IMR-90 (cell line): ENCODE data around the gene SMCP. TPM values are rescaled to one million over a fixed set of nuclear protein-coding genes. Genes with fewer than 3 reads are reported as not detected.

Source experiments
- ATAC-seq: fragments of 200-7000 bp; cut with Tn5 transposase; 2 replicates; pipeline ENCODE4 v1.9.1; 2020; ENCODE audit warnings: low read depth, mild to moderate bottlenecking, moderate library complexity
- BruUV-seq: library from RNA; stranded (reverse); fragments of 400-500 nt; replicated peaks from 2 replicates; lab custom pipeline; 2021; lab: Mats Ljungman, UMichigan
- CTCF ChIA-PET: fragments of 300-600 bp; formaldehyde crosslinking; extraction: SDS; loops from one replicate; lab custom pipeline; 2021; ENCODE audit warnings: antibody characterized with exemption; lab: Yijun Ruan, JAX
- POLR2A ChIA-PET: fragments of 300-600 bp; sonication (Branson Sonifier 250); formaldehyde crosslinking; loops from one replicate; lab custom pipeline; 2022; ENCODE audit warnings: antibody characterized with exemption; ENCODE audit not compliant: unreplicated experiment; lab: Charles Lee
- DNase-seq: peaks from one replicate; pipeline ENCODE4 v3.0.0; 2013
- H2AFZ ChIP-seq: replicated peaks from 2 replicates; pipeline ENCODE3; 2013; ENCODE audit warnings: low read length, mild to moderate bottlenecking; ENCODE audit not compliant: poor library complexity
- H2AK5ac ChIP-seq: 2 replicates; pipeline ENCODE4 v1.6.1; 2013; ENCODE audit warnings: low read depth, low read length, inconsistent platforms
- H2AK9ac ChIP-seq: replicated peaks from 2 replicates; pipeline ENCODE3; 2013; ENCODE audit warnings: mild to moderate bottlenecking, low read depth, low read length, moderate library complexity; ENCODE audit not compliant: poor library complexity
- H2BK120ac ChIP-seq: 2 replicates; pipeline ENCODE4 v1.6.1; 2013; ENCODE audit warnings: low read depth, low read length, inconsistent platforms
- H2BK15ac ChIP-seq: 3 replicates; pipeline ENCODE4 v1.6.1; 2013; ENCODE audit warnings: low read depth, low read length, inconsistent platforms
- H2BK20ac ChIP-seq: 2 replicates; pipeline ENCODE4 v1.6.1; 2013; ENCODE audit warnings: low read depth, mild to moderate bottlenecking, inconsistent platforms, low read length, moderate library complexity
- H2BK5ac ChIP-seq: 2 replicates; pipeline ENCODE4 v1.6.1; 2013; ENCODE audit warnings: mild to moderate bottlenecking, low read depth, low read length, inconsistent platforms; ENCODE audit not compliant: poor library complexity, severe bottlenecking
- H3K14ac ChIP-seq: replicated peaks from 2 replicates; pipeline ENCODE4 v1.6.1; 2013; ENCODE audit warnings: low read depth, low read length, inconsistent platforms
- H3K18ac ChIP-seq: 2 replicates; pipeline ENCODE4 v1.6.1; 2013; ENCODE audit warnings: low read depth, low read length, control low read depth
- H3K23ac ChIP-seq: 2 replicates; pipeline ENCODE4 v1.6.1; 2013; ENCODE audit warnings: low read depth, low read length, inconsistent platforms
- H3K27ac ChIP-seq: 2 replicates; pipeline ENCODE4 v1.5.1; 2013; ENCODE audit warnings: mild to moderate bottlenecking, control low read depth, low read length; ENCODE audit not compliant: insufficient read depth
- H3K27me3 ChIP-seq: 2 replicates; pipeline ENCODE4 v1.6.1; 2013; ENCODE audit warnings: low read length; ENCODE audit not compliant: control insufficient read depth, insufficient read depth
- H3K36me3 ChIP-seq: 2 replicates; pipeline ENCODE4 v1.6.1; 2013; ENCODE audit warnings: low read length, mixed read lengths; ENCODE audit not compliant: control insufficient read depth, insufficient read depth
- H3K4ac ChIP-seq: 2 replicates; pipeline ENCODE4 v1.6.1; 2013; ENCODE audit warnings: low read depth, low read length, inconsistent platforms
- H3K4me1 ChIP-seq: 2 replicates; pipeline ENCODE4 v1.6.1; 2013; ENCODE audit warnings: low read length, mixed read lengths; ENCODE audit not compliant: control insufficient read depth, insufficient read depth
- H3K4me2 ChIP-seq: 2 replicates; pipeline ENCODE4 v1.6.1; 2013; ENCODE audit warnings: low read depth, mild to moderate bottlenecking, control low read depth, low read length, moderate library complexity
- H3K4me3 ChIP-seq: 2 replicates; pipeline ENCODE4 v1.5.1; 2013; ENCODE audit warnings: low read depth, mild to moderate bottlenecking, control low read depth, low read length, moderate library complexity; ENCODE audit not compliant: insufficient read depth
- H3K56ac ChIP-seq: 2 replicates; pipeline ENCODE4 v1.6.1; 2013; ENCODE audit warnings: low read length, inconsistent platforms; ENCODE audit not compliant: insufficient read depth; ENCODE audit errors: extremely low read depth
- H3K79me1 ChIP-seq, 2 experiments: 2 replicates each; pipeline ENCODE4 v1.6.1; 2013; ENCODE audit warnings: low read length in 2 of 2, inconsistent platforms in 1 of 2, low read depth in 1 of 2
- H3K9ac ChIP-seq: 2 replicates; pipeline ENCODE4 v1.6.1; 2013; ENCODE audit warnings: low read depth, low read length, control low read depth
- H3K9me1 ChIP-seq: 2 replicates; pipeline ENCODE4 v1.6.1; 2013; ENCODE audit warnings: low read length, inconsistent platforms; ENCODE audit not compliant: insufficient read depth
- H3K9me3 ChIP-seq: 2 replicates; pipeline ENCODE4 v1.6.1; 2013; ENCODE audit warnings: low read length; ENCODE audit not compliant: control insufficient read depth, insufficient read depth
- H4K20me1 ChIP-seq: 2 replicates; pipeline ENCODE4 v1.6.1; 2013; ENCODE audit warnings: low read length, inconsistent platforms; ENCODE audit not compliant: insufficient read depth
- H4K5ac ChIP-seq: 2 replicates; pipeline ENCODE4 v1.6.1; 2013; ENCODE audit warnings: mild to moderate bottlenecking, low read depth, low read length, control low read depth
- H4K8ac ChIP-seq, 2 experiments: 2 replicates each; pipeline ENCODE4 v1.6.1; 2013; ENCODE audit warnings: low read depth in 2 of 2, low read length in 2 of 2, control low read depth in 1 of 2, inconsistent platforms in 1 of 2
- H4K91ac ChIP-seq: 2 replicates; pipeline ENCODE4 v1.6.1; 2013; ENCODE audit warnings: low read depth, low read length, inconsistent platforms; ENCODE audit not compliant: insufficient read depth
- BHLHE40 ChIP-seq: fragments of 150-350 bp; IDR thresholded peaks from 2 replicates; pipeline ENCODE4 v1.6.1; 2016; ENCODE audit warnings: mild to moderate bottlenecking, low read depth, low read length
- CEBPB ChIP-seq: IDR thresholded peaks from 2 replicates; pipeline ENCODE4 v1.6.1; 2012; ENCODE audit warnings: low read depth, low read length, improper control_type of control experiment
- CHD1 ChIP-seq: IDR thresholded peaks from 2 replicates; pipeline ENCODE4 v1.6.1; 2012; ENCODE audit warnings: low read depth, low read length, improper control_type of control experiment
- FOS ChIP-seq: fragments of 150-350 bp; IDR thresholded peaks from 2 replicates; pipeline ENCODE4 v1.6.1; 2016; ENCODE audit warnings: low read depth, low read length
- MAFK ChIP-seq: IDR thresholded peaks from 2 replicates; pipeline ENCODE4 v1.6.1; 2012; ENCODE audit warnings: low read depth, low read length, improper control_type of control experiment
- MAZ ChIP-seq: IDR thresholded peaks from 2 replicates; pipeline ENCODE4 v1.6.1; 2012; ENCODE audit warnings: low read depth, mild to moderate bottlenecking, low read length, improper control_type of control experiment, moderate library complexity, borderline replicate concordance
- MXI1 ChIP-seq: IDR thresholded peaks from 2 replicates; pipeline ENCODE4 v1.6.1; 2012; ENCODE audit warnings: low read depth, mild to moderate bottlenecking, low read length, moderate library complexity, borderline replicate concordance
- NFE2L2 ChIP-seq: fragments of 150-350 bp; IDR thresholded peaks from 2 replicates; pipeline ENCODE4 v1.6.1; 2016; ENCODE audit warnings: low read depth, mild to moderate bottlenecking, low read length
- POLR2A ChIP-seq: IDR thresholded peaks from 2 replicates; pipeline ENCODE4 v1.6.1; 2012; ENCODE audit warnings: mild to moderate bottlenecking, low read depth, low read length
- RAD21 ChIP-seq: IDR thresholded peaks from 2 replicates; pipeline ENCODE4 v1.6.1; 2012; ENCODE audit warnings: low read length, improper control_type of control experiment
- RCOR1 ChIP-seq: IDR thresholded peaks from 2 replicates; pipeline ENCODE4 v1.6.1; 2012; ENCODE audit warnings: mild to moderate bottlenecking, low read length, improper control_type of control experiment; ENCODE audit not compliant: insufficient replicate concordance
- RFX5 ChIP-seq: IDR thresholded peaks from 2 replicates; pipeline ENCODE4 v1.8.0; 2012; ENCODE audit warnings: low read depth, mild to moderate bottlenecking, low read length, moderate library complexity
- SMC3 ChIP-seq: fragments of 150-350 bp; IDR thresholded peaks from 2 replicates; pipeline ENCODE4 v1.6.1; 2016; ENCODE audit warnings: low read depth, mild to moderate bottlenecking, antibody characterized with exemption, low read length, moderate library complexity
- WGBS, 2 experiments: methylation state at CpG; one replicate each; pipeline versions ENCODE4 v1.1.5 to v1.1.7; 2013; ENCODE audit warnings: missing lambda C conversion rate in 2 of 2; ENCODE audit not compliant: insufficient read length in 1 of 2; ENCODE audit errors: extremely low coverage in 2 of 2; 5-methylcytosine and 5-hydroxymethylcytosine counted together
- dilution Hi-C: fragments of 300-500 bp; cut with HindIII; formaldehyde crosslinking; loops from one replicate; pipeline ENCODE4 v1.14.3; 2018; ENCODE audit warnings: low sequenced_read_pairs; ENCODE audit not compliant: unreplicated experiment
- in situ Hi-C: fragments of 300-500 bp; cut with MboI; formaldehyde crosslinking; loops from 3 replicates; pipeline ENCODE4 v1.14.3; 2019; ENCODE audit warnings: low sequenced_read_pairs, inconsistent platforms, mixed read lengths
- intact Hi-C: fragments of 100-400 bp; cut with micrococcal nuclease; formaldehyde crosslinking; loops from 2 replicates; pipeline ENCODE4 v1.10.0; 2022
- polyA plus RNA-seq, 3 experiments: library from polyadenylated mRNA; depleted of rRNA; stranded (reverse); fragments of >200 nt; gene quantifications; 2 replicates each; pipeline ENCODE4 v1.2.3, GENCODE V29; 2012; ENCODE audit warnings: low replicate concordance in 1 of 3
- total RNA-seq: library from RNA; depleted of rRNA; stranded (reverse); fragments of >200 nt; gene quantifications from 2 replicates; pipeline ENCODE4 v1.2.3, GENCODE V29; 2012
- TF ChIP-seq, protein P1 (sequence below): fragments of 150-350 bp; IDR thresholded peaks from 2 replicates; pipeline ENCODE4 v1.6.1; 2016; ENCODE audit warnings: low read depth, mild to moderate bottlenecking, low read length, moderate library complexity, borderline replicate concordance
- TF ChIP-seq, protein P2 (sequence below): conservative IDR thresholded peaks from 2 replicates; pipeline ENCODE4 v1.5.1; 2012; ENCODE audit warnings: mild to moderate bottlenecking, low read depth, low read length, improper control_type of control experiment
- TF ChIP-seq, protein P3 (sequence below): fragments of 150-350 bp; IDR thresholded peaks from 2 replicates; pipeline ENCODE4 v1.6.1; 2017; ENCODE audit warnings: mild to moderate bottlenecking, antibody characterized with exemption, low read length, low read depth

SMCP gene
- total and polyA plus RNA-seq, 2 of the 4 experiments (the other 2 are of a cell fraction), result not detected

DNA sequence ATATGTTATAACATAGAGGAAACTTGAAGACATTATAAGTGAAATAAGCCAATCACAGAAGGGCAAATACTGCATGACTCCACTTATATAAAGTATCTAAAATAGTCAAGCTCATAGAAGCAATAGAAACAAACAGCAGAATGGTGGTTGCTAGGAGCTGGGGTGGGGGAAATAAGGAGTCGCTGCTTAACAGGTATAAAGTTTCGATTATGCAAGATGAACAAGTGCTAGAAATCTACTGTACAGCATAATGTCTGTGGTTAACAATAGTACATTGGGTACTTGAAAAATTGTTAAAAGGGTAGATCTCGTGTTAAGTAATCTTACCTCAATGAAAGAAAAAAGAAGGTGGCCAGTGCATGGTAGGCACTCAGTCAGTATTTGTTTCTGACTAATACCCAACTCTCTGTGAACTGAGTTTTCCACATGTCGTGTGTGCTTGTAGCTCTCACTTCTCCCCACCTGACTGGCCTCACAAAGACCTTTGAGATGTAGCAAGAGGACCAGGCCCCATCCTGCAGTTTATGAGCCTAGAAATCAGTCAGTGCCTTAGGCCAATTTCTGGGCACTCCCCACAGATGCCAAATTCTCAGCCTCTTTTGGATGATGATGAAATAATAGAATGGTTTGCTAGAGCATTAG is 54.2 kb downstream of the SMCP start:
- Histone ChIP-seq H3K9ac (no peak overlapping the region), H3K23ac (no peak overlapping the region), H3K79me1 (no peaks in the 10 kb centered on the region), H3K4me1 (no peaks in the 10 kb centered on the region), H2BK5ac (no peak overlapping the region), H3K18ac (no peak overlapping the region), H3K4me2 (no peak overlapping the region), H2BK120ac (no peak overlapping the region), H2AFZ (no peak overlapping the region), H2AK9ac (no peak overlapping the region), H3K9me3 (no peaks in the 10 kb centered on the region), H3K36me3 (no peaks in the 10 kb centered on the region), H2BK15ac (no peak overlapping the region), H3K27ac (no peak overlapping the region), H3K27me3 (no peaks in the 10 kb centered on the region), H3K9me1 (no peaks in the 10 kb centered on the region), H3K4ac (no peak overlapping the region), H4K5ac (no peak overlapping the region), H3K4me3 (no peak overlapping the region), H3K14ac (no peak overlapping the region), H4K91ac (no peak overlapping the region), H2BK20ac (no peak overlapping the region), H3K56ac (no peak overlapping the region), H2AK5ac (no peak overlapping the region), H4K8ac (no peak overlapping the region), H4K20me1 (no peaks in the 10 kb centered on the region)
- 40% methylated on average over 2 of the region's 4 CpGs; no CpG with 5 or more reads in 1 of the 2 experiments for WGBS, 2 experiments
- DNase-seq, result no peak
- intact Hi-C loops (no loop called here), dilution Hi-C loops (no loop called here), in situ Hi-C loops (no loop called here)
- no peak for ATAC-seq
- ChIA-PET POLR2A (no interaction called here), CTCF (no interaction called here)
- BruUV-seq, result no TSS peak
- no peak for TF ChIP-seq CHD1
- TF ChIP-seq NFE2L2, result no peak
- TF ChIP-seq, protein P1, sequence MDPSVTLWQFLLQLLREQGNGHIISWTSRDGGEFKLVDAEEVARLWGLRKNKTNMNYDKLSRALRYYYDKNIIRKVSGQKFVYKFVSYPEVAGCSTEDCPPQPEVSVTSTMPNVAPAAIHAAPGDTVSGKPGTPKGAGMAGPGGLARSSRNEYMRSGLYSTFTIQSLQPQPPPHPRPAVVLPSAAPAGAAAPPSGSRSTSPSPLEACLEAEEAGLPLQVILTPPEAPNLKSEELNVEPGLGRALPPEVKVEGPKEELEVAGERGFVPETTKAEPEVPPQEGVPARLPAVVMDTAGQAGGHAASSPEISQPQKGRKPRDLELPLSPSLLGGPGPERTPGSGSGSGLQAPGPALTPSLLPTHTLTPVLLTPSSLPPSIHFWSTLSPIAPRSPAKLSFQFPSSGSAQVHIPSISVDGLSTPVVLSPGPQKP, result no peak
- TF ChIP-seq POLR2A, result no peak
- no peak for TF ChIP-seq FOS
- TF ChIP-seq MXI1, result no peak
- TF ChIP-seq SMC3, result no peak
- TF ChIP-seq, protein P2, sequence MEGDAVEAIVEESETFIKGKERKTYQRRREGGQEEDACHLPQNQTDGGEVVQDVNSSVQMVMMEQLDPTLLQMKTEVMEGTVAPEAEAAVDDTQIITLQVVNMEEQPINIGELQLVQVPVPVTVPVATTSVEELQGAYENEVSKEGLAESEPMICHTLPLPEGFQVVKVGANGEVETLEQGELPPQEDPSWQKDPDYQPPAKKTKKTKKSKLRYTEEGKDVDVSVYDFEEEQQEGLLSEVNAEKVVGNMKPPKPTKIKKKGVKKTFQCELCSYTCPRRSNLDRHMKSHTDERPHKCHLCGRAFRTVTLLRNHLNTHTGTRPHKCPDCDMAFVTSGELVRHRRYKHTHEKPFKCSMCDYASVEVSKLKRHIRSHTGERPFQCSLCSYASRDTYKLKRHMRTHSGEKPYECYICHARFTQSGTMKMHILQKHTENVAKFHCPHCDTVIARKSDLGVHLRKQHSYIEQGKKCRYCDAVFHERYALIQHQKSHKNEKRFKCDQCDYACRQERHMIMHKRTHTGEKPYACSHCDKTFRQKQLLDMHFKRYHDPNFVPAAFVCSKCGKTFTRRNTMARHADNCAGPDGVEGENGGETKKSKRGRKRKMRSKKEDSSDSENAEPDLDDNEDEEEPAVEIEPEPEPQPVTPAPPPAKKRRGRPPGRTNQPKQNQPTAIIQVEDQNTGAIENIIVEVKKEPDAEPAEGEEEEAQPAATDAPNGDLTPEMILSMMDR, result no peak
- no peak for TF ChIP-seq RAD21
- TF ChIP-seq MAZ, result no peak
- TF ChIP-seq RCOR1, result no peak
- TF ChIP-seq, protein P3, sequence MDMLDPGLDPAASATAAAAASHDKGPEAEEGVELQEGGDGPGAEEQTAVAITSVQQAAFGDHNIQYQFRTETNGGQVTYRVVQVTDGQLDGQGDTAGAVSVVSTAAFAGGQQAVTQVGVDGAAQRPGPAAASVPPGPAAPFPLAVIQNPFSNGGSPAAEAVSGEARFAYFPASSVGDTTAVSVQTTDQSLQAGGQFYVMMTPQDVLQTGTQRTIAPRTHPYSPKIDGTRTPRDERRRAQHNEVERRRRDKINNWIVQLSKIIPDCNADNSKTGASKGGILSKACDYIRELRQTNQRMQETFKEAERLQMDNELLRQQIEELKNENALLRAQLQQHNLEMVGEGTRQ, result no peak
- TF ChIP-seq CEBPB, result no peak
- TF ChIP-seq RFX5, result no peak
- no peak for TF ChIP-seq BHLHE40
- no peak for TF ChIP-seq MAFK
